ENCODE measurements around the gene THRAP3.
"Not testable (repeated sequence)": the region's sequence is repeated elsewhere in the genome, so short reads cannot be mapped to it uniquely, and the experiment has no call there.

The THRAP3 gene

DNA sequence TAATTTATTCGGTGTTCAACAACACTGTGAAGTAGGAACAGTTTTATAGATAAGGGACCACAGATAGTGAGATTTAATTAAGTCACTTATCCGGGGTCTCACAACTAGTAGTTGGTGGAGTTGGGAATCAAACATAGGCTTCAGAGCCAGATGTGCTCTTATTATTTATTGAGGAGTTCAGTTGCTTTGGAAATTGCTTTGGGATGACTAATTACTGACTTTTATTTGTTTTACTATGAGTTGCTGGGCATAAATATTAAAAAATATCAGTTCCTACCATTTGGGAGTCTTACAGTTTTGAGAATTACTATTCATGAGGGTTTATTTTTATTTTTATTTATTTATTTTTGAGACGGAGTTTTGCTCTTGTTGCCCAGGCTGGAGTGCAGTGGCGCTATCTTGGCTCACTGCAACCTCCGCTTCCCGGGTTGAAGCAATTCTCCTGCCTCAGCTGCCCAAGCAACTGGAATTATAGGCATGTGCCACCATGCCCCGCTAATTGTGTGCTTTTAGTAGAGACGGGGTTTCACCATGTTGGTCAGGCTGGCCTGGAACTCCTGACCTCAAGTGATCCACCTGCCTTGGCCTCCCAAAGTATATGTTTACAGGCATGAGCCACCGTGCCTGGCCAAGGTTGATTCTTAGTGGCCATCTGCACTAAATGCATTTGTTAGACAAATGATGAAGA is 27.7 kb downstream of the THRAP3 start:
- H3K4me1 Mint-ChIP-seq (ENCODE audit: low read depth), result peaks cover 30% of the 10 kb centered on the region
- peaks cover 53% of the 10 kb centered on the region for H3K36me3 Mint-ChIP-seq (ENCODE audit: low read depth)
- H3K27ac Mint-ChIP-seq, result no peak overlapping the region
- no peaks in the 10 kb centered on the region for H3K27me3 Mint-ChIP-seq
- intact Hi-C loops (cut with micrococcal nuclease), result no loop called here
- H3K4me3 Mint-ChIP-seq, result no peak overlapping the region
- no peaks in the 10 kb centered on the region for H3K9me3 Mint-ChIP-seq

DNA sequence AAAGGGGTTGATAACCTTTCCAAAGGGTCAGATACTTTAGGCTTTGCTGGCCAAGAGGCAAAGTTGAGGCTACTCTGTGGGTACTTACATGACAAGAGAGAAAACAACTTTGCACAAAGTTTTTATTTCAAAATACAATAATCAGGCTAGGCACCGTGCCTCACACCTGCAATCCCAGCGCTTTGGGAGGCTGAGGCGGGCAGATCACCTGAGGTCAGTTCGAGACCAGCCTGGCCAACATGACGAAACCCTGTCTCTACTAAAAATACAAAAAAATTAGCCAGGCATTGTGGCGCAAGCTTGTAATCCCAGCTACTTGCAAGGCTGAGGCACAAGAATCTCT is 28.2 kb downstream of the THRAP3 start:
- H3K9me3 Mint-ChIP-seq; H3K27me3 Mint-ChIP-seq; intact Hi-C loops (cut with micrococcal nuclease); H3K27ac Mint-ChIP-seq; H3K4me3 Mint-ChIP-seq: not testable (repeated sequence)
- Mint-ChIP-seq H3K36me3 (ENCODE audit: low read depth) (peaks cover 58% of the 10 kb centered on the region), H3K4me1 (ENCODE audit: low read depth) (peaks cover 31% of the 10 kb centered on the region)

DNA sequence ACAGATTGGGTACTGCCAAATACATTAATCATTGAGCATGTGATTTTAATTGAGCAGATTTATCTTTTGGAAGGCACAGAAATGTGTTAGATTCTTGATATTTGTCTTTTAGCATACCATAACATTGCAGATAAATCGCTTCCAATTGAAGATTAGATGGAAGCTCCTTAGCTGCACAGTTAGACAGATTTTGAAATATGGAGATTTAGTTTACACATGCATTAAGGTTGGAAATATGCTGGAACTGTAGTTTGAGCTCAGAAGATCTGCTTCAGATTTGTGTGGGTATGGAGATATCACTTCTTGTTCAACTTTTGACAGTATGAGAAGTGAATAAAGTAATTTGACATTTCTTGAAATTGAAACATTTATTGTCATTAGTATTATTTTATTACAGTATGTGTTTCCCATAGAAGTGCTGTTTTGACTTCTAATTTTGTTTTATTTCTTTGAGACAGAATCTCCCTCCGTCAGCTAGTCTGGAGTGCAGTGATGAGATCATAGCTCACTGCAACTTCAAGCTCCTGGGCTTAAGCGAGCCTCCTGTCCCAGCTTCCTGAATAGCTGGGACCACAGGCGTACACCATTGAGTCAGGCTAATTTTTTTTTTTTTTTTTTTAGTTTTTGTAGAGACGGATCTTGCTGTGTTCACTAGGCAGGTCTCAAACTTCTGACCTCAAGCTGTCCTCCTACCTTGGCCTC is 29.1 kb downstream of the THRAP3 start:
- intact Hi-C loops (cut with micrococcal nuclease), result no loop called here
- H3K27me3 Mint-ChIP-seq, result no peaks in the 10 kb centered on the region
- peaks cover 25% of the 10 kb centered on the region for H3K4me1 Mint-ChIP-seq (ENCODE audit: low read depth)
- H3K9me3 Mint-ChIP-seq, result no peaks in the 10 kb centered on the region
- H3K27ac Mint-ChIP-seq, result no peak overlapping the region
- H3K36me3 Mint-ChIP-seq (ENCODE audit: low read depth), result peaks cover 58% of the 10 kb centered on the region
- no peak overlapping the region for H3K4me3 Mint-ChIP-seq

DNA sequence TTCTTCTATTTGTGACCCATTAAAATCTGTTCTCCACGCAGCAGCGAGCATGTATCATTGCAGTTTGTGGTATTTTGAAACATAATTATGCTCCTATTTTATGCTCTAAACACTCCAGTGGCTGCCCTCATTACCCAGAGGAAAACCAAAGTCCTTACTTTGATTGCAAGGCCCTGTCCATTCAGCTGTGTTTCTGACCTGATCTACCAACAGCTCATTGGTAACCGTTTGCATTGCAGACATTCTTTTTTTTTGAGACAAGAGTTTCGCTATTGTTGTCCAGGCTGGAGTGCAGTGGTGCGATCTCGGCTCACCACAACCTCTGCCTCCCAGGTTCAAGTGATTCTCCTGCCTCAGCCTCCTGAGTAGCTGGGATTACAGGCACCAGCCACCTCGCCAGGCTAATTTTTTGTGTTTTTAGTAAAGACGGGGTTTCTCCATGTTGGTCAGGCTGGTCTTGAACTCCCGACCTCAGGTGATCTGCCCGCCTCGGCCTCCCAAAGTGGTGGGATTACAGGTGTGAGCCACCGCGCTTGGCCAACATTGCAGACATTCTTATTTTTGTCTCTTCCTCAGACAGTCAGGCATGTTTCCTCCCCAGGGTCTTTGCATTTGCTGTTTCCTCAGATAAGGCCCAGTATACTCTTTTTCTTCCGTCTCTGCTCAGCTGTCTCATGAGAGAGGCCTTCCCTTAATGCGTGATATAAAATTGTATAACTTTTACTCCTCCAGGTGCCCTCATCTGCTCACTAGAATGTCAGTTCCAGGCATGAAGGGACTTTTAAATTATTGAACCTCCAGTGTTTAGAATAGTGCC is 32.5 kb downstream of the THRAP3 start:
- no peaks in the 10 kb centered on the region for H3K27me3 Mint-ChIP-seq
- H3K4me3 Mint-ChIP-seq, result no peak overlapping the region
- intact Hi-C loops (cut with micrococcal nuclease), result no loop called here
- H3K36me3 Mint-ChIP-seq (ENCODE audit: low read depth), result peaks cover 64% of the 10 kb centered on the region
- no peak overlapping the region for H3K27ac Mint-ChIP-seq
- H3K4me1 Mint-ChIP-seq (ENCODE audit: low read depth), result peaks cover 5% of the 10 kb centered on the region
- H3K9me3 Mint-ChIP-seq, result no peaks in the 10 kb centered on the region

DNA sequence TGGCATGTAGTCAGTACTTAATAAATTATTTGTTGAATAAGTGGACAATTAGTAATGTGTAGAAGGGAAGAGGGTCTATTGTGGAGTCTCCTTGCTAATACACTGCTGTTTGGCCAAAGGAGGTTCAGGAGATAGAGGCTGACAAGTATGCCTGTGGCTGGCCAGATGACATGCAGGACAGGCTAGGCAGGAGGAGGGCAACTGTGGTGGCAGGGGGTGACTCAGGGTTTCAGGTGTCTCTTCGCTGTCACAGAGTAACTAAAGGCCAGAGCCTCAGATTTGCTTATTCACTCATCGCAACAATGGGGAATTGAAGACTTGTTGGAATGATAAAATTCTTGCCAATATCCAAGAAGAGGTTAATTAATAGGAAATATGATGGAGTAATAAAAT is 33.1 kb downstream of the THRAP3 start:
- Mint-ChIP-seq H3K9me3 (no peaks in the 10 kb centered on the region), H3K27ac (no peak overlapping the region), H3K36me3 (ENCODE audit: low read depth) (peaks cover 66% of the 10 kb centered on the region), H3K4me3 (no peak overlapping the region), H3K4me1 (ENCODE audit: low read depth) (peaks cover 5% of the 10 kb centered on the region), H3K27me3 (no peaks in the 10 kb centered on the region)
- intact Hi-C loops (cut with micrococcal nuclease), result no loop called here

DNA sequence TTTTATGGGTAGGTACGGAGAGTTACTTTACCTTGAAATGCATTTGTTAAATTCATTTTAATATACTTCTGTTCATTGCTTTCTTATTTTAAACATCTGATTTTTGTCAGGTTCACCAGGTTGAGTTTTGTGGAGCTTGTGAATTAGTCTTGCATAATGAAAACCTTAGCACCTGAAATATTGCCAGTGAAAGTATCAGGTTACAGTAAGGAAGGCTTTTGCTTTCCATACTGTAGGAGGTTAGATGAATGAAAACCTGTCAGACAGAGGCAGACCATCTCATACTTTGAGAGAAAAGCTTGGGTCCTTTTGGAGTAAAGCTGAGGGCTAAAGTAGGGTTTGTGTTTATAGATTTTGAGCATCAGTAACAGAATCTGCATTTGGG is 34.7 kb downstream of the THRAP3 start:
- H3K4me3 Mint-ChIP-seq, result no peak overlapping the region
- no peaks in the 10 kb centered on the region for H3K27me3 Mint-ChIP-seq
- no peak overlapping the region for H3K27ac Mint-ChIP-seq
- no peaks in the 10 kb centered on the region for H3K9me3 Mint-ChIP-seq
- intact Hi-C loops (cut with micrococcal nuclease), result no loop called here
- H3K36me3 Mint-ChIP-seq (ENCODE audit: low read depth), result peaks cover 75% of the 10 kb centered on the region
- H3K4me1 Mint-ChIP-seq (ENCODE audit: low read depth), result peaks cover 5% of the 10 kb centered on the region

DNA sequence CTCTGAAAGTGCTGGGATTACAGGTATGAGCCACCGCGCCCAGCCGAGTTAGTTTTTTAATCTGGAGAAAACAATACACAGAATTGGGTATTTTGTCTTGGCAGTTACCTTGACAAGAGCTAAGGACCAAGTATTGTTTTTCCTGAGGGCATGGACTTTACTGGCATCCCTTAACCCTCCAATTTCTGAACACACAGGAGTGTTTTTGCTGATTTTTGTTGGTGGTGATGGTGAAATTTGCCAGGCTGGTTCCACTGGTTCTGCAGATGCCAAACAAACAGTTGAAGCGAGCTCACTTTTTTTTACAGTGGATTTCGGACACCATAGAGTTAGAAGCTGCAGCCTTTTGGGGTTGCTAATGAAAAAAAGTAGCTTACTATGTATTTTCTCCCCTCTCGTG is 44.7 kb downstream of the THRAP3 start:
- Mint-ChIP-seq H3K4me1 (ENCODE audit: low read depth) (no peaks in the 10 kb centered on the region), H3K36me3 (ENCODE audit: low read depth) (peaks cover 63% of the 10 kb centered on the region), H3K27ac (no peak overlapping the region), H3K4me3 (no peak overlapping the region), H3K27me3 (no peaks in the 10 kb centered on the region), H3K9me3 (no peaks in the 10 kb centered on the region)
- intact Hi-C loops (cut with micrococcal nuclease), result no loop called here

DNA sequence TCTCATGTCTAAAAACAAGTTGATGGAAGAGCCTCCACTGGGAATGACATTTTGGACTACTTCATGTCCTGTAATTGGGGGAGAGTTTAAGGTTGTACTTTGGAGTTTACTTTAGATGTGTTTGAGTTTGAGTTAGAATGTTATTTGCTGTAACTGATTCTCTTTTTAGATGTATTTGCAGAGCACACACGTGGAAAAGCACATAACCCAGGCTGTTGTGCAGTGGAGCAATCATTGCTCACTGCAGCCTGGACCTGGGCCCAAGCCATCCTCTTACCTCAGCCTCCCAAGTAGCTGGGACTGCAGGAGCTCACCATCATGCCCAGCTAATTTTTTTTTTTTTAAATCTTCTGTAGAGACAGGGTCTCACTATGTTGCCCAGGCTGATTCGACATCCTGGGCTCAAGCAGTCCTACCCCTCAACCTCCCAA is 45.2 kb downstream of the THRAP3 start:
- Mint-ChIP-seq H3K27me3 (no peaks in the 10 kb centered on the region), H3K27ac (no peak overlapping the region), H3K9me3 (no peaks in the 10 kb centered on the region), H3K4me1 (ENCODE audit: low read depth) (no peaks in the 10 kb centered on the region), H3K36me3 (ENCODE audit: low read depth) (peaks cover 63% of the 10 kb centered on the region), H3K4me3 (no peak overlapping the region)
- intact Hi-C loops (cut with micrococcal nuclease), result no loop called here

DNA sequence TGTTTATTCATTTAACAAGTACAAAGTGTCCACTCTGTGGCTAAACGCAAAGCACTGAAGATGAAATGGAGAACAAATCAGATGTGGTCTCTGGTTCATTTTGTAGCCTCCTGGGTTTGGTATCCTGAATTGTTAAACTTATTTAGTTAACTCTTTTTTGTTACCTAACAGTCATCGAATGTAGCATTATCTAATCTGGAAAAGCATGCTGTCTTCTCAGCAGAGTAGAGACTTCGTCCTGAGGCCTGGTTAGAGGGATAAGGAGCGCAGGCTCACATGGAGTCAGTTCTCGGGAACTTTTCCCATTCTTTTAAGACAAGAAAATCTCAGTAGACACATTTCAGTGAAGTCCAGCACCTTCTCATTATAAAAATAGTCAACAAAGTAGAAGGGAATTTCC is 48.8 kb downstream of the THRAP3 start:
- no peak overlapping the region for H3K27ac Mint-ChIP-seq
- no peaks in the 10 kb centered on the region for H3K4me1 Mint-ChIP-seq (ENCODE audit: low read depth)
- H3K4me3 Mint-ChIP-seq, result no peak overlapping the region
- intact Hi-C loops (cut with micrococcal nuclease), result no loop called here
- peaks cover 75% of the 10 kb centered on the region for H3K36me3 Mint-ChIP-seq (ENCODE audit: low read depth)
- no peaks in the 10 kb centered on the region for H3K27me3 Mint-ChIP-seq
- no peaks in the 10 kb centered on the region for H3K9me3 Mint-ChIP-seq

DNA sequence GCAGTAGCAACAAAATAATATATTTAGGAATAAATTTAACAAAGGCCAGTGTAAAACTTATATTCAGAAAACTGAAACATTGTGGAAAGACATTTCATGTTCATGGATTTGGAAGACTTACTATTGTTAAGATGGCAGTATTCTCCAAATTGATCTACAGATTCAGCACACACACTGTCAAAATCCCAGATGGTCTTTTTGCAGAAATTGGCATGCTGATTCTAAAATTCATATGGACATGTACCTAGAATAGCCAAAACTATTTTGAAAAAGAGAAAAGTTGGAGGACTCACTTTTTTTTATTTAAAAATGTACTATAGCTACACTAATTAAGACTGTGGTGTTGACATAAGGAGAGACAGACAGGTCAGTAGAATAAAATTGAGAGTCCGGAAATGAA is 50.0 kb downstream of the THRAP3 start:
- intact Hi-C loops (cut with micrococcal nuclease), result no loop called here
- no peaks in the 10 kb centered on the region for H3K9me3 Mint-ChIP-seq
- H3K36me3 Mint-ChIP-seq (ENCODE audit: low read depth), result peaks cover 65% of the 10 kb centered on the region
- H3K27ac Mint-ChIP-seq, result no peak overlapping the region
- no peaks in the 10 kb centered on the region for H3K4me1 Mint-ChIP-seq (ENCODE audit: low read depth)
- H3K4me3 Mint-ChIP-seq, result no peak overlapping the region
- H3K27me3 Mint-ChIP-seq, result no peaks in the 10 kb centered on the region

DNA sequence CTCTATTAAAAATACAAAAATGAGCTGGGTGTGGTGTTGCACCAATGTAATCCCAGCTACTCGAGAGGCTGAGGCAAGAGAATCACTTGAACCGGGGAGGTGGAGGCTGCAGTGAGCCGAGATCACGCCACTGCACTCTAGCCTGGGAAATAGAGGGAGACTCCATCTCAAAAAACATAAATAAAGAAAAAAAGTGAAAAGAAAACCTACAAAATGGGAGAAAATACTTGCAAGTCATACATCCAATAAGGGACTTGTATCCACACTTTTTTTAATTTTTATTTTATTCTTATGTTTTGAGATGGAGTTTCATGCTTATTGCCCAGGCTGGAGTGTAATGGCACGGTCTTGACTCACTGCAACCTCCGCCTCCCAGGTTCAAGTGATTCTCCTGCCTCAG is 52.4 kb downstream of the THRAP3 start:
- H3K27ac Mint-ChIP-seq, result no peak overlapping the region
- intact Hi-C loops (cut with micrococcal nuclease), result no loop called here
- no peak overlapping the region for H3K4me3 Mint-ChIP-seq
- no peaks in the 10 kb centered on the region for H3K9me3 Mint-ChIP-seq
- H3K36me3 Mint-ChIP-seq (ENCODE audit: low read depth), result peaks cover 58% of the 10 kb centered on the region
- H3K4me1 Mint-ChIP-seq (ENCODE audit: low read depth), result no peaks in the 10 kb centered on the region
- no peaks in the 10 kb centered on the region for H3K27me3 Mint-ChIP-seq

DNA sequence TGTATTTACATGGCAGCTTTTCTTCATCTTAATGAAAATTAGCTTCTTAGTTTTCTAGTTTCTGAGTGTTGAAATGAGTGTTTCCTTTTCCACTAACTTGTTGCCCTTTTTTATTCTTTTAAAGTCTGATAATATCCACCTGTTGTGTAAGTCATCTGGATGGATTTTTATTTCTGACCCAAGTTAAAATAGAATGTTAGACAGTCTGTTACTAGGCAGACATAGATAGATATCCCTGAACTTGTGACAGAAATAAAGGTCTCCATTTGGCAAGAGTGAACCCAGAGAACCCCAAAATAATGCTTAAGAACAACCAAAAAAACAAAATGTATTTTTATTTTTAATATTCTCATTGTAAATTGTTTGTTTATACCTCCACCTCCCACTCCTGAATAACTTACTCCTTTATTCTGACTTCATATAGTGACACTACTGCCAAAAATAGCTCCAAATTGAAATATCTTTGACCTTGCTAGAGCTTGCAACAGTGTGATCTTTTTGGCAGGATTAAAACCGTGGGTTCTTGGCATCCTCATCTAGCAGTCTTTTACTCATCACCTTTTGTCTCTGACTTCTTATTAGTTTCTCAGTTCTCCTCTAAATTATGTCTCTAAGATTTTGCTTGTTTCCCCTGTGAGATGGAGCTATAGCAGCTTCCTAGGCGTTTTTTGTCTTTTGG is 55.0 kb downstream of the THRAP3 start:
- H3K36me3 Mint-ChIP-seq (ENCODE audit: low read depth), result peaks cover 62% of the 10 kb centered on the region
- no peaks in the 10 kb centered on the region for H3K4me1 Mint-ChIP-seq (ENCODE audit: low read depth)
- H3K27me3 Mint-ChIP-seq, result no peaks in the 10 kb centered on the region
- no peak overlapping the region for H3K4me3 Mint-ChIP-seq
- intact Hi-C loops (cut with micrococcal nuclease), result no loop called here
- H3K9me3 Mint-ChIP-seq, result no peaks in the 10 kb centered on the region
- no peak overlapping the region for H3K27ac Mint-ChIP-seq

DNA sequence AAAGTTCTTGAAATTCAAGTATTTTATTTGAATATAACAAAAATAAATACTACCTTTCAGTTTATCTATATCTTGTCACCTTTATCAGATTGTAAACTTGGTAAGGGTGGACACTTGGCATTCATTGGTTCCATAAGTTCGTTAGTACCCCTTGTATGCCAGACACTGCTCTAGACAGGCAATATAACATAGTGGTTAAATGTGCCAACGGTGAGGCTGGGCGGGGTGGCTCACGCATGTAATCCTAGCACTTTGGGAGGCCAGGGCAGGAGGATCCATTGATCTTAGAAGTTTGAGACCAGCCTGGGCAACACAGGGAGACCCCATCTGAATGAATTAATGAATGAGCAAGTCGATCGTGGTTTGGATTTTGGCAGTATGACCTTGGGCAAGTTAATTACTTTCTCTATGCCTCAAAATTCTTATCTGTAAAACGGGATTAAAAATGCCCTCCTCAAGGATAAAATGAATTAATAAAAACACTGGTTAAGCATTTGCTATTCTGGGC is 55.6 kb downstream of the THRAP3 start:
- Mint-ChIP-seq H3K27me3 (no peaks in the 10 kb centered on the region), H3K27ac (no peak overlapping the region), H3K4me1 (ENCODE audit: low read depth) (no peaks in the 10 kb centered on the region), H3K9me3 (no peaks in the 10 kb centered on the region), H3K36me3 (ENCODE audit: low read depth) (peaks cover 61% of the 10 kb centered on the region), H3K4me3 (no peak overlapping the region)
- intact Hi-C loops (cut with micrococcal nuclease), result no loop called here

DNA sequence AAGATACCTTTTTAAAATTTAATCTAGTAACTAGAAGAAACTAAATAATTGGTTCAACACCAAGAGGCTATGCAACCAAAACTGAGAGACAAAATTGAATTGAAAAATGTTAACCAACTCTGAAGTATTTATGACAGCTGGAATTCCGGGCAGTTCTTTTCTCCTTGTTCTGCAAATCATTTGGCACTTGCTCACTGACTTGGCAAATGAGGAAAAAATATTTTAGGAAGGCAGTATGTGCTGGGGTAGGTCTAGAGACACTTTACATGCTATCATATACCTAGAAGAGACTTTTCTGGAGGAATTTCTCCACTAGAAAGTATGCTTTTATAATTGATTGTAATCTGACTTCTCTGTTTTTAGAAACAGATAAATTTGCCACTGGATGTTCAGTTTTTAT is 59.8 kb downstream of the THRAP3 start:
- Mint-ChIP-seq H3K27me3 (no peaks in the 10 kb centered on the region), H3K9me3 (no peaks in the 10 kb centered on the region), H3K36me3 (ENCODE audit: low read depth) (peaks cover 80% of the 10 kb centered on the region), H3K27ac (no peak overlapping the region), H3K4me3 (no peak overlapping the region), H3K4me1 (ENCODE audit: low read depth) (no peaks in the 10 kb centered on the region)
- intact Hi-C loops (cut with micrococcal nuclease), result no loop called here

All from dendritic cell treated with granulocyte-macrophage colony-stimulating factor and Interleukin-4, amounts not matched to agents 40 ng/mL and 50 ng/mL, for 4 days (primary cell).